ENCODE results near the gene ETFA.

DNA sequence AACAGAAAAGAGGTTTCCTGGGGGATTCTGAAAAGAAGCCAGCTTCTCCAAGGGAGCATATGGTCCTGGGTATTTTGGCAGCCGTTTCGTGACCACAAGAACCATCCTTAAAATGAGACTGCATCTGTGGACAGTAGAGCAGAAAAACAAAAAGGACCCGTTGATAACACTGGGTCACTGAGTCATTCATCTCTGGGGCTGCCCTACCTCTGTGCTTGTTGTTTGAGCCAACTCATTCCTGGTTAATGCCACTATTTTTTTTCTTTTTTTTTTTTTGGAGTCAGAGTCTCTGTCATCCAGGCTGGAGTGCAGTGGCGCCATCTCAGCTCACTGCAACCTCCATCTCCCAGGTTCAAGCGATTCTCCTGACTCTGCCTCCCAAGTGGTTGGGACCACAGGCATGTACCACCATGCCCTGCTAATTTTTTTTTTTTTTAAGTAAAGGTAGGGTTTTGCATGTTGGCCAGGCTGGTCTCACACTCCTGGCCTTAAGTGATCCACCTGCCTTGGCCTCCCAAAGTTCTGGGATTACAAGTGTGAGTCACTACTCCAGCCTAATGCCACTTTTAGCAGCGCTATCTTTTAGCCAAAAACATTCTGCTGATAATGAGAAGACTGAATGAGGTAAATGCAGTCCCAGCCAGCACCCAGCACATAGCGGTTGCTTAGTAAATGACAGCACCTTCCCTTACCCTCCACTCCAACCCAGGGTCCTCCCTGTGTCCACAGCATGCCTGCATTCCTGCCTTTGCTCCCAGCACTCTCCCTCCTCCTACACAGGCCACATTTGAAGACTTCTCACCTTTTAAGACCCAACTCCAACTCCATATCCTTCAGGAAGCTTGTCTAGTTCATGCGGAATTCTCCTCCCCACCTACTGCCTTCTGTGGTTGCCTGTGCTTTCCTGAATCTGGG is 16.2 kb upstream of the ETFA start:
- TF ChIP-seq, protein P1, sequence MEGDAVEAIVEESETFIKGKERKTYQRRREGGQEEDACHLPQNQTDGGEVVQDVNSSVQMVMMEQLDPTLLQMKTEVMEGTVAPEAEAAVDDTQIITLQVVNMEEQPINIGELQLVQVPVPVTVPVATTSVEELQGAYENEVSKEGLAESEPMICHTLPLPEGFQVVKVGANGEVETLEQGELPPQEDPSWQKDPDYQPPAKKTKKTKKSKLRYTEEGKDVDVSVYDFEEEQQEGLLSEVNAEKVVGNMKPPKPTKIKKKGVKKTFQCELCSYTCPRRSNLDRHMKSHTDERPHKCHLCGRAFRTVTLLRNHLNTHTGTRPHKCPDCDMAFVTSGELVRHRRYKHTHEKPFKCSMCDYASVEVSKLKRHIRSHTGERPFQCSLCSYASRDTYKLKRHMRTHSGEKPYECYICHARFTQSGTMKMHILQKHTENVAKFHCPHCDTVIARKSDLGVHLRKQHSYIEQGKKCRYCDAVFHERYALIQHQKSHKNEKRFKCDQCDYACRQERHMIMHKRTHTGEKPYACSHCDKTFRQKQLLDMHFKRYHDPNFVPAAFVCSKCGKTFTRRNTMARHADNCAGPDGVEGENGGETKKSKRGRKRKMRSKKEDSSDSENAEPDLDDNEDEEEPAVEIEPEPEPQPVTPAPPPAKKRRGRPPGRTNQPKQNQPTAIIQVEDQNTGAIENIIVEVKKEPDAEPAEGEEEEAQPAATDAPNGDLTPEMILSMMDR (IDR thresholded peaks at IDR 0.05; ENCODE audit: control extremely low read depth in 1 of 3, insufficient read depth in 1 of 3, low read depth in 1 of 3, low read length in 3 of 3): no peak
- no peak for TF ChIP-seq EZH2 (IDR thresholded peaks at IDR 0.05; ENCODE audit: low read depth, low read length, severe bottlenecking)
- TF ChIP-seq TAF1 (IDR thresholded peaks at IDR 0.05; ENCODE audit: low read depth, low read length): no peak

Measured in H1 (cell line).